HepG2 (cell line): ENCODE data around the gene FRAS1. TPM values are rescaled to one million over a fixed set of nuclear protein-coding genes. Genes with fewer than 3 reads are reported as not detected.
A peak's percentile ranks its signal among the peaks of the same experiment; 100 is the strongest.

Experiments used
- CBFB ChIP-seq: sonication (generic); formaldehyde crosslinking; IDR thresholded peaks from 2 replicates; pipeline ENCODE4 v1.4.0; 2020; ENCODE audit warnings: missing genetic modification reagents
- CCDC6 ChIP-seq: sonication (generic); formaldehyde crosslinking; IDR thresholded peaks from 2 replicates; pipeline ENCODE4 v1.8.1; 2022; ENCODE audit warnings: mild to moderate bottlenecking, missing genetic modification reagents, moderate library complexity
- ELF1 ChIP-seq: sonication (generic); formaldehyde crosslinking; IDR thresholded peaks from 2 replicates; pipeline ENCODE4 v1.4.0; 2020; ENCODE audit warnings: missing genetic modification reagents
- ELF4 ChIP-seq: sonication (generic); formaldehyde crosslinking; IDR thresholded peaks from 2 replicates; pipeline ENCODE4 v1.5.0; 2020; ENCODE audit warnings: missing genetic modification reagents, mild to moderate bottlenecking, moderate library complexity, borderline replicate concordance
- IRF2 ChIP-seq: IDR thresholded peaks from 2 replicates; pipeline ENCODE4 v1.6.1; 2018; ENCODE audit warnings: missing genetic modification reagents, missing compliant biosample characterization
- MZF1 ChIP-seq: sonication (generic); formaldehyde crosslinking; IDR thresholded peaks from 2 replicates; pipeline ENCODE4 v1.8.1; 2023; ENCODE audit warnings: mild to moderate bottlenecking, missing genetic modification reagents, borderline replicate concordance
- RORA ChIP-seq: sonication (generic); formaldehyde crosslinking; IDR thresholded peaks from 2 replicates; pipeline ENCODE4 v1.5.0; 2020; ENCODE audit warnings: mild to moderate bottlenecking, missing genetic modification reagents, moderate library complexity
- SETDB1 ChIP-seq: sonication (generic); formaldehyde crosslinking; IDR thresholded peaks from 2 replicates; pipeline ENCODE4 v1.5.1; 2020; ENCODE audit warnings: missing genetic modification reagents, mild to moderate bottlenecking, borderline replicate concordance
- SMARCC2 ChIP-seq: fragments of 450-650 bp; IDR thresholded peaks from 2 replicates; pipeline ENCODE4 v1.6.1; 2017; ENCODE audit warnings: antibody characterized with exemption, mild to moderate bottlenecking
- ZKSCAN5 ChIP-seq: sonication (generic); formaldehyde crosslinking; IDR thresholded peaks from 2 replicates; pipeline ENCODE4 v1.5.1; 2020; ENCODE audit warnings: mild to moderate bottlenecking, missing genetic modification reagents
- ZNF616 ChIP-seq: sonication (generic); formaldehyde crosslinking; IDR thresholded peaks from 2 replicates; pipeline ENCODE4 v1.5.0; 2020; ENCODE audit warnings: low read depth, mild to moderate bottlenecking, missing genetic modification reagents
- ZNF768 ChIP-seq: sonication (generic); formaldehyde crosslinking; IDR thresholded peaks from 2 replicates; pipeline ENCODE4 v1.4.0; 2020; ENCODE audit warnings: missing genetic modification reagents
- ZSCAN20 ChIP-seq: sonication (generic); formaldehyde crosslinking; IDR thresholded peaks from 2 replicates; pipeline ENCODE4 v1.4.0; 2020; ENCODE audit warnings: missing genetic modification reagents, mild to moderate bottlenecking, borderline replicate concordance
- polyA plus RNA-seq, 8 experiments: library from polyadenylated mRNA; depleted of rRNA in 3 of 8; stranded (reverse) in 7 of 8; unstranded in 1 of 8; fragments of >200 nt; fragmentation: Illumina TruSeq in 4 of 8; extraction: Trizol in 4 of 8; gene quantifications; 2 replicates each; pipeline versions ENCODE4 v1.2.1 to v1.2.3, GENCODE V29; 2011 to 2016; ENCODE audit warnings: low read depth in 4 of 8, missing spikeins in 1 of 8, mixed read lengths in 1 of 8; ENCODE audit not compliant: insufficient read depth in 1 of 8
- total RNA-seq, 5 experiments: library from RNA; depleted of rRNA; stranded (reverse); fragments of >200 nt; fragmentation: Illumina TruSeq; extraction: Trizol; gene quantifications; 2 replicates each; pipeline ENCODE4 v1.2.3, GENCODE V29; 2016; ENCODE audit warnings: low read depth in 1 of 5
- TF ChIP-seq, protein P1 (sequence below): sonication (generic); formaldehyde crosslinking; IDR thresholded peaks from 2 replicates; pipeline ENCODE4 v1.4.0; 2020; ENCODE audit warnings: mild to moderate bottlenecking, missing genetic modification reagents
- TF ChIP-seq, protein P2 (sequence below): sonication (generic); formaldehyde crosslinking; conservative IDR thresholded peaks from 2 replicates; pipeline ENCODE4 v1.5.0; 2020; ENCODE audit warnings: missing genetic modification reagents
- TF ChIP-seq, protein P3 (sequence below): sonication (generic); formaldehyde crosslinking; conservative IDR thresholded peaks from 2 replicates; pipeline ENCODE4 v1.8.1; 2023; ENCODE audit warnings: missing genetic modification reagents
- TF ChIP-seq, protein P4 (sequence below): sonication (generic); formaldehyde crosslinking; IDR thresholded peaks from 2 replicates; pipeline ENCODE4 v1.8.1; 2022; ENCODE audit warnings: mild to moderate bottlenecking, missing genetic modification reagents
- TF ChIP-seq, protein P5 (sequence below): sonication (generic); formaldehyde crosslinking; IDR thresholded peaks from 2 replicates; pipeline ENCODE4 v1.8.1; 2023; ENCODE audit warnings: missing genetic modification reagents, mild to moderate bottlenecking, borderline replicate concordance
- TF ChIP-seq, protein P6 (sequence below): sonication (generic); formaldehyde crosslinking; IDR thresholded peaks from 2 replicates; pipeline ENCODE4 v1.4.0; 2020; ENCODE audit warnings: mild to moderate bottlenecking, low read depth, missing genetic modification reagents

The FRAS1 gene
- total and polyA plus RNA-seq, 2 of the 13 experiments (the other 11 are each of a cell fraction or from before 2014, with no cell fraction given) = 22.5 to 31.6 TPM

DNA sequence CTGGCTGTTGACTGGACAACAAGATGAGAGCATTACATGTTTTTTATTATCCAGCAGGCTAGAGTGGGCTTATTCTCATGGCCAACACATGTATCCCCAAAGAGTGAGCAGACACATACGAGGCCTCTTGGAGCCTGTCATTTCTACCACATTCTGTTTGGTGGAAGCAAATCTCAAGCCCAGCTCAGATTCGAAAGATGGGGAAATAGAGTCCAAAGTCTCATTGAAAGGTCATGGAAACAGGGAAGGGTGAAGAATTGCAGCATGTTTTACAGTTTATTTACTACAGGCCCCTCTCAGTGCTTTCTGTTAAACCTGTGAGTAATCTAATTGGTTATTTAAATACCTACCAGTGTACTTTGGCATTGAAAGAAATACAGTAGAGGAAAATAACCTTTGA, 108.6 kb downstream of the FRAS1 start (continued):
- TF ChIP-seq, protein P1, sequence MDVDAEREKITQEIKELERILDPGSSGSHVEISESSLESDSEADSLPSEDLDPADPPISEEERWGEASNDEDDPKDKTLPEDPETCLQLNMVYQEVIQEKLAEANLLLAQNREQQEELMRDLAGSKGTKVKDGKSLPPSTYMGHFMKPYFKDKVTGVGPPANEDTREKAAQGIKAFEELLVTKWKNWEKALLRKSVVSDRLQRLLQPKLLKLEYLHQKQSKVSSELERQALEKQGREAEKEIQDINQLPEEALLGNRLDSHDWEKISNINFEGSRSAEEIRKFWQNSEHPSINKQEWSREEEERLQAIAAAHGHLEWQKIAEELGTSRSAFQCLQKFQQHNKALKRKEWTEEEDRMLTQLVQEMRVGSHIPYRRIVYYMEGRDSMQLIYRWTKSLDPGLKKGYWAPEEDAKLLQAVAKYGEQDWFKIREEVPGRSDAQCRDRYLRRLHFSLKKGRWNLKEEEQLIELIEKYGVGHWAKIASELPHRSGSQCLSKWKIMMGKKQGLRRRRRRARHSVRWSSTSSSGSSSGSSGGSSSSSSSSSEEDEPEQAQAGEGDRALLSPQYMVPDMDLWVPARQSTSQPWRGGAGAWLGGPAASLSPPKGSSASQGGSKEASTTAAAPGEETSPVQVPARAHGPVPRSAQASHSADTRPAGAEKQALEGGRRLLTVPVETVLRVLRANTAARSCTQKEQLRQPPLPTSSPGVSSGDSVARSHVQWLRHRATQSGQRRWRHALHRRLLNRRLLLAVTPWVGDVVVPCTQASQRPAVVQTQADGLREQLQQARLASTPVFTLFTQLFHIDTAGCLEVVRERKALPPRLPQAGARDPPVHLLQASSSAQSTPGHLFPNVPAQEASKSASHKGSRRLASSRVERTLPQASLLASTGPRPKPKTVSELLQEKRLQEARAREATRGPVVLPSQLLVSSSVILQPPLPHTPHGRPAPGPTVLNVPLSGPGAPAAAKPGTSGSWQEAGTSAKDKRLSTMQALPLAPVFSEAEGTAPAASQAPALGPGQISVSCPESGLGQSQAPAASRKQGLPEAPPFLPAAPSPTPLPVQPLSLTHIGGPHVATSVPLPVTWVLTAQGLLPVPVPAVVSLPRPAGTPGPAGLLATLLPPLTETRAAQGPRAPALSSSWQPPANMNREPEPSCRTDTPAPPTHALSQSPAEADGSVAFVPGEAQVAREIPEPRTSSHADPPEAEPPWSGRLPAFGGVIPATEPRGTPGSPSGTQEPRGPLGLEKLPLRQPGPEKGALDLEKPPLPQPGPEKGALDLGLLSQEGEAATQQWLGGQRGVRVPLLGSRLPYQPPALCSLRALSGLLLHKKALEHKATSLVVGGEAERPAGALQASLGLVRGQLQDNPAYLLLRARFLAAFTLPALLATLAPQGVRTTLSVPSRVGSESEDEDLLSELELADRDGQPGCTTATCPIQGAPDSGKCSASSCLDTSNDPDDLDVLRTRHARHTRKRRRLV = no peak
- no peak for TF ChIP-seq ZSCAN20
- TF ChIP-seq, protein P2, sequence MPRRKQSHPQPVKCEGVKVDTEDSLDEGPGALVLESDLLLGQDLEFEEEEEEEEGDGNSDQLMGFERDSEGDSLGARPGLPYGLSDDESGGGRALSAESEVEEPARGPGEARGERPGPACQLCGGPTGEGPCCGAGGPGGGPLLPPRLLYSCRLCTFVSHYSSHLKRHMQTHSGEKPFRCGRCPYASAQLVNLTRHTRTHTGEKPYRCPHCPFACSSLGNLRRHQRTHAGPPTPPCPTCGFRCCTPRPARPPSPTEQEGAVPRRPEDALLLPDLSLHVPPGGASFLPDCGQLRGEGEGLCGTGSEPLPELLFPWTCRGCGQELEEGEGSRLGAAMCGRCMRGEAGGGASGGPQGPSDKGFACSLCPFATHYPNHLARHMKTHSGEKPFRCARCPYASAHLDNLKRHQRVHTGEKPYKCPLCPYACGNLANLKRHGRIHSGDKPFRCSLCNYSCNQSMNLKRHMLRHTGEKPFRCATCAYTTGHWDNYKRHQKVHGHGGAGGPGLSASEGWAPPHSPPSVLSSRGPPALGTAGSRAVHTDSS (CRISPR knock-in tag) = no peak
- TF ChIP-seq MZF1 (CRISPR knock-in tag) = no peak
- TF ChIP-seq IRF2 = peak; percentile 62
- no peak for TF ChIP-seq ZNF768 (CRISPR knock-in tag)
- no peak for TF ChIP-seq ELF1 (CRISPR knock-in tag)
- no peak for TF ChIP-seq CBFB (CRISPR knock-in tag)
- TF ChIP-seq, protein P3, sequence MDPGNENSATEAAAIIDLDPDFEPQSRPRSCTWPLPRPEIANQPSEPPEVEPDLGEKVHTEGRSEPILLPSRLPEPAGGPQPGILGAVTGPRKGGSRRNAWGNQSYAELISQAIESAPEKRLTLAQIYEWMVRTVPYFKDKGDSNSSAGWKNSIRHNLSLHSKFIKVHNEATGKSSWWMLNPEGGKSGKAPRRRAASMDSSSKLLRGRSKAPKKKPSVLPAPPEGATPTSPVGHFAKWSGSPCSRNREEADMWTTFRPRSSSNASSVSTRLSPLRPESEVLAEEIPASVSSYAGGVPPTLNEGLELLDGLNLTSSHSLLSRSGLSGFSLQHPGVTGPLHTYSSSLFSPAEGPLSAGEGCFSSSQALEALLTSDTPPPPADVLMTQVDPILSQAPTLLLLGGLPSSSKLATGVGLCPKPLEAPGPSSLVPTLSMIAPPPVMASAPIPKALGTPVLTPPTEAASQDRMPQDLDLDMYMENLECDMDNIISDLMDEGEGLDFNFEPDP (CRISPR knock-in tag) = no peak
- no peak for TF ChIP-seq ELF4 (CRISPR knock-in tag)
- TF ChIP-seq, protein P4, sequence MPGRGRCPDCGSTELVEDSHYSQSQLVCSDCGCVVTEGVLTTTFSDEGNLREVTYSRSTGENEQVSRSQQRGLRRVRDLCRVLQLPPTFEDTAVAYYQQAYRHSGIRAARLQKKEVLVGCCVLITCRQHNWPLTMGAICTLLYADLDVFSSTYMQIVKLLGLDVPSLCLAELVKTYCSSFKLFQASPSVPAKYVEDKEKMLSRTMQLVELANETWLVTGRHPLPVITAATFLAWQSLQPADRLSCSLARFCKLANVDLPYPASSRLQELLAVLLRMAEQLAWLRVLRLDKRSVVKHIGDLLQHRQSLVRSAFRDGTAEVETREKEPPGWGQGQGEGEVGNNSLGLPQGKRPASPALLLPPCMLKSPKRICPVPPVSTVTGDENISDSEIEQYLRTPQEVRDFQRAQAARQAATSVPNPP (CRISPR knock-in tag) = no peak
- TF ChIP-seq, protein P5, sequence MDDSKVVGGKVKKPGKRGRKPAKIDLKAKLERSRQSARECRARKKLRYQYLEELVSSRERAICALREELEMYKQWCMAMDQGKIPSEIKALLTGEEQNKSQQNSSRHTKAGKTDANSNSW (CRISPR knock-in tag) = no peak
- no peak for TF ChIP-seq ZNF616
- TF ChIP-seq SETDB1 (CRISPR knock-in tag) = no peak
- TF ChIP-seq SMARCC2 = no peak
- TF ChIP-seq ZKSCAN5 (CRISPR knock-in tag) = no peak
- TF ChIP-seq CCDC6 (CRISPR knock-in tag) = no peak
- TF ChIP-seq, protein P6, sequence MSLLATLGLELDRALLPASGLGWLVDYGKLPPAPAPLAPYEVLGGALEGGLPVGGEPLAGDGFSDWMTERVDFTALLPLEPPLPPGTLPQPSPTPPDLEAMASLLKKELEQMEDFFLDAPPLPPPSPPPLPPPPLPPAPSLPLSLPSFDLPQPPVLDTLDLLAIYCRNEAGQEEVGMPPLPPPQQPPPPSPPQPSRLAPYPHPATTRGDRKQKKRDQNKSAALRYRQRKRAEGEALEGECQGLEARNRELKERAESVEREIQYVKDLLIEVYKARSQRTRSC (CRISPR knock-in tag) = no peak
- no peak for TF ChIP-seq RORA (CRISPR knock-in tag)
